GM12873 (cell line): ENCODE results near the gene SLC12A2.

Source experiments
- CTCF ChIP-seq: IDR thresholded peaks from 2 replicates; pipeline ENCODE4 v1.5.1; 2012; ENCODE audit warnings: low read depth, mild to moderate bottlenecking, moderate library complexity, low read length, control low read depth; ENCODE audit not compliant: insufficient read depth; ENCODE audit errors: missing control alignments

SLC12A2 gene

DNA sequence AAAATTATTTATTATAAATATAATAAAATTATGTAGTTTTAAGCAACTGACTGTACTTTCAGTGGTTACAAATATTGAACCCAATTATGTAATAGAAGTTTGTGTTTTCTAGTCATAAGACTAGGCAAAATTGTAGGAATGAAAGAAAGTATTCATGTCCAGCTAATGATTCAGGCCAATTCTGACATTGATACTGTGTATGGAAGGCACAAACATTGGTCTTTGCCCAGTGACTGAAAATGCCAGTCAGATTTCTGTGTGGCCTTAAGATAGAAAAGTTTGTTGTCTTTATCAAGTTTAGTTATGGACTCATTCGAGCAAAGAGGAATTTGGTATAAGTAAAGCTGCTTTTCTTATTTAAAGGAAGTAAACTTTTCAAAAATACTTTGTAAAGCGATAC, 60.3 kb downstream of the SLC12A2 start:
- no peak for TF ChIP-seq CTCF

GRCh38 chr5:128144491-128144890, 60.9 kb downstream of the SLC12A2 start:
- TF ChIP-seq CTCF, result no peak

DNA sequence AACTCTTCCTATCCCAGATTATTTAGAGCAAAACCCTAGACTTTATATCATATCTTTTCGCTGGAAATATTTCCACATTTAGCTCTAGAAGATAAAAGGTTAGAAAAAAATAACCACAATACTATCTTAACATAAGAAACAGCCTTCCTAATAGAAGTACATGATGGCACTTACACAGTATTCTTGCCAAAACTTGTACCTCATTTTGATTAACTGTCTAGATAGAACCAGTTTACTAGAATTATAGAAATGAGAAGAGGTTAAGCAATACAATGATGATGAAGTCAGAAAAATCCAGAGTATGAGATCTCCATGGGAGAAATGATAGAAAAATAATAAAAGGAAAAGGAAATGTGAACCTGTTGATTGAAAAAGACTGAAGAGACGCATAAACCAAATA, 63.1 kb downstream of the SLC12A2 start:
- no peak for TF ChIP-seq CTCF

DNA sequence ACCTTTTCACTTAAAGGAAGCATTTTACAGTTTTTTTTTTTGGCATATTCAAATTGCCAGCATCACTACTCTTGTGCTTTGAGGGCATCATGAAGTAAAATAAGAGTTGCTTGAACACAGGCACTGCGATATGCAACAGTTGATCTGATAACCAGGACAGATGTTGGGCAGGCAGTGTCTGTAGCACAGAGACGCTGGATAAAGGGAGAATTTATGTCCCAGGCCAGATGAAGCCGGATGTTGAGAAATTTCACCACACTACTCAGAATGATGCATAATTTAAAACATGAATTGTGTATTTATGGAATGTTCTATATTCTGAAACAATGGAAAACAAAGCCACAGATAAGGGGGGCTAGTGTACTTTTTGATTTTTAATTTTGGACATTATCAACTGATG, 71.4 kb downstream of the SLC12A2 start:
- no peak for TF ChIP-seq CTCF

DNA sequence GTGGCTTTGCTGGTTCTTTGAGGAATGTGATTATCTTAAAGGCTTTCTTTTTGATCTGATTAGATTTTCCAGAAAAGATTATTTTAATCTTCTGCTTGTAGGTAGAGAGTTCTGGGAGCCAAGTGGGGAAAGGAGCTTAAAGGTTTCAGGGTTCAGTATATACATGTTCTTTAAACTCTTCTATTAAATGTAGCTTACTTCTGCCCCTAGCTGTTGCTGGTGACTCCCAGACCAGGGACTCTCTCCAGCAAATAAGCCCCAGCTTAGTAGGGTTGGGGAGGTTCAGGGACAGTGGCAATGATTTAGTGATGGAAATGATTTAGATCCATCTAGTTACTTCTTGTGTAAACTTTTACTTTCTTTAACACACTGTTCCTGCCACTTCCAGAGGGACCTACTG, 72.2 kb downstream of the SLC12A2 start:
- TF ChIP-seq CTCF, result no peak

DNA sequence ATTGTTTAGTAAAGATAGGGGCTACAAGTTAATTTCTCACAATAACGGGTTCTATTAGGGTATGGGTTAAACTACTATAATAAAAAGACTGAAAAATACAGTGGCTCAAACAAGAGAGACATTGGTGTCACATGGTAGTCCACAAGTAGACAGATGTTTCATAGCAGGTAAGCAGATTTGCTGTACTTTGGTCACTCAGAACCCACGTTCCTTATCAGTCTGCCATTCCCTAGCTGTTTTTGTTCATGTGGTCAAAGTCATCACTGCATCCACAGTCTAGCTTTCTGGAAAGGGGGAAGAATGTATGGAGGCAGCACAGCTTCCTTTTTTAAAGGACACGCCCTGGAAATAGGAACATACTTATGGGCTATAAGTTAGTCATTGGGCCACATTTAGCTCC, 73.0 kb downstream of the SLC12A2 start:
- TF ChIP-seq CTCF, result no peak

DNA sequence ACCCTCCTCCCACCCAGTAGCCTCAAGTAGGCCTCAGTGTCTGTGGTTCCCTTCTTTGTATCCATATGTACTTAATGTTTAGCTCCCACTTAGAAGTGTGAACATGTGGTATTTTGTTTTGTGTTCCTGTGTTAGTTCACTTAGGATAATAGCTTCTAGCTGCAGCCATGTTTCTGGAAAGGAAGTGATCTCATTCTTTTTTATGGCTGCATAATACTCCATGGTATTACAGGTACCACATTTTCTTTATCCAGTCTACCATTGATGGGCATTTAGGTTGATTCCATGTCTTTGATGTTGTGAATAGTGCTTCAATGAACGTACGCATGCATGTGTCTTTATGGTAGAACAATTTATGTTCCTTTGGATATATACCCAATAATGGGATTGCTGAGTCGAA, 74.8 kb downstream of the SLC12A2 start:
- no peak for TF ChIP-seq CTCF

DNA sequence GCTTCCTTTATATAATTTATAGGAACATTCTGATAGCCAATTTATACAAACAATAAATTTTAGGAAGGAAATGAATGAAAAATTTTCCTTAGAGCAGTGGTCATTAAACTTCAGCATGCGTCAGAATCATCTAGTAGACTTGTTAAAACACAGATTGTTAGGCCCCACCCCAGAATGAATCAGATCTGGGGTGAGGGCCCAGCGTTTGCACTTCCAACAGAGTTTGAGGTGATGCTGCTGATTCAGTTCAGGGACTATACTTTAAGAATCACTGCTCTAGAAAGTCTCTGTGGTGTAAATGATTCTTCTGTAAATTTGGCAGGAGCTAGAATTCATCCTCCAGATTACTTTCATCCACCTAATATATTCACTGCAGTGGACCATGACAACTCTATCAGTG, 80.4 kb downstream of the SLC12A2 start:
- no peak for TF ChIP-seq CTCF
